K562 (cell line): Measurements from ENCODE around the gene SFR1. TPM values are rescaled to one million over a fixed set of nuclear protein-coding genes. Genes with fewer than 3 reads are reported as not detected.

Experiments used
- ATAC-seq: fragments of 200-7000 bp; cut with Tn5 transposase; 3 replicates; pipeline ENCODE4 v1.9.1; 2020; ENCODE audit warnings: moderate library complexity
- BruUV-seq: library from RNA; stranded (reverse); fragments of 400-500 nt; replicated peaks from 2 replicates; lab custom pipeline; 2021; lab: Mats Ljungman, UMichigan
- CTCF ChIA-PET: fragments of 300-600 bp; formaldehyde crosslinking; extraction: SDS; loops from one replicate; lab custom pipeline; 2021; ENCODE audit warnings: low intra/inter-chr PET ratio; lab: Yijun Ruan, JAX
- POLR2A ChIA-PET: fragments of 300-600, 350-650 bp; sonication (Branson Sonifier 250); formaldehyde crosslinking; extraction: SDS; loops from one replicate; lab custom pipeline; 2021; ENCODE audit warnings: antibody characterized with exemption, inconsistent platforms; lab: Yijun Ruan, JAX
- DNase-seq, 4 experiments: peaks; one replicate each; pipeline versions ENCODE4 v3.0.0 to v3.0.0-alpha.2; 2011 to 2018; ENCODE audit warnings: low spot score in 3 of 4, mixed read lengths in 3 of 4; ENCODE audit errors: extremely low read depth in 1 of 4
- FAIRE-seq: peaks from 2 replicates; lab custom pipeline; 2011; peaks lifted over from hg19 to GRCh38; lab: Jason Lieb, UNC
- H2AFZ ChIP-seq: 2 replicates; pipeline ENCODE4 v1.6.0; 2011; ENCODE audit warnings: low read depth, low read length, control low read depth, inconsistent platforms
- H3K27ac ChIP-seq: fragments of 200-600 bp; 3 replicates; pipeline ENCODE4 v1.8.0; 2011; ENCODE audit warnings: low read depth, mild to moderate bottlenecking, control low read depth, inconsistent platforms, low read length, moderate library complexity, mixed read lengths; ENCODE audit errors: extremely low read depth
- H3K27me3 ChIP-seq, 2 experiments: fragments of 300-600 bp in 1 of 2; 2 replicates in 1 of 2; 3 replicates in 1 of 2; pipeline versions ENCODE4 v1.6.0 to v1.8.0; 2011; ENCODE audit warnings: inconsistent platforms in 2 of 2, low read length in 2 of 2, mild to moderate bottlenecking in 1 of 2, mixed read lengths in 1 of 2, moderate library complexity in 1 of 2; ENCODE audit not compliant: control insufficient read depth in 2 of 2, insufficient read depth in 2 of 2
- H3K36me3 ChIP-seq: fragments of 300-600 bp; 3 replicates; pipeline ENCODE4 v1.8.0; 2011; ENCODE audit warnings: mild to moderate bottlenecking, low read length, inconsistent platforms; ENCODE audit not compliant: control insufficient read depth, insufficient read depth
- H3K4me1 ChIP-seq, 2 experiments: fragments of 200-600 bp in 1 of 2; replicated peaks in 1 of 2; 2 replicates in 1 of 2; 3 replicates in 1 of 2; pipeline versions ENCODE4 v1.5.1 to v1.8.0; 2011; ENCODE audit warnings: inconsistent platforms in 2 of 2, low read length in 2 of 2, mild to moderate bottlenecking in 1 of 2, mixed read lengths in 1 of 2, moderate library complexity in 1 of 2; ENCODE audit not compliant: control insufficient read depth in 2 of 2, insufficient read depth in 2 of 2
- H3K4me2 ChIP-seq: 2 replicates; pipeline ENCODE4 v1.6.1; 2011; ENCODE audit warnings: low read length, control low read depth, inconsistent platforms, mixed read lengths; ENCODE audit not compliant: insufficient read depth
- H3K4me3 ChIP-seq: fragments of 200-600 bp; sonication (generic), shearing (Covaris generic); 2 replicates; pipeline ENCODE4 v1.5.1; 2016; ENCODE audit warnings: control low read depth, inconsistent platforms
- H3K79me2 ChIP-seq: fragments of 200-600 bp; 3 replicates; pipeline ENCODE4 v1.8.0; 2011; ENCODE audit warnings: low read length, inconsistent platforms; ENCODE audit not compliant: control insufficient read depth, insufficient read depth
- H3K9ac ChIP-seq, 2 experiments: 2 replicates each; pipeline versions ENCODE4 v1.6.0 to v1.6.1; 2011; ENCODE audit warnings: low read depth in 2 of 2, low read length in 2 of 2, control low read depth in 1 of 2, inconsistent platforms in 1 of 2, mild to moderate bottlenecking in 1 of 2, mixed read lengths in 1 of 2; ENCODE audit not compliant: insufficient read depth in 1 of 2
- H3K9me1 ChIP-seq: one replicate; pipeline ENCODE4 v1.6.0; 2011; ENCODE audit warnings: inconsistent platforms, mild to moderate bottlenecking, low read length, moderate library complexity; ENCODE audit not compliant: control insufficient read depth, insufficient read depth
- H3K9me3 ChIP-seq: replicated peaks from 2 replicates; pipeline ENCODE4 v1.5.1; 2011; ENCODE audit warnings: low read depth, low read length, inconsistent platforms; ENCODE audit not compliant: control insufficient read depth, insufficient read depth
- H4K20me1 ChIP-seq: replicated peaks from 2 replicates; pipeline ENCODE4 v1.6.1; 2011; ENCODE audit warnings: low read length, inconsistent platforms, mixed read lengths; ENCODE audit not compliant: control insufficient read depth, insufficient read depth
- CSDE1 ChIP-seq, 2 experiments: fragments of 450-650 bp; IDR thresholded peaks; 2 replicates each; pipeline ENCODE4 v1.6.1; 2016; ENCODE audit warnings: mild to moderate bottlenecking in 1 of 2
- ELF4 ChIP-seq: fragments of 450-650 bp; formaldehyde crosslinking; IDR thresholded peaks from 2 replicates; pipeline ENCODE4 v1.4.0; 2022; ENCODE audit warnings: missing genetic modification characterization
- HNRNPL ChIP-seq: fragments of 200-400 bp; formaldehyde crosslinking; IDR thresholded peaks from 2 replicates; pipeline ENCODE4 v1.6.1; 2017; ENCODE audit warnings: low read depth, mild to moderate bottlenecking, low read length
- ID3 ChIP-seq, 2 experiments: fragments of 250-450 bp in 1 of 2; fragments of 450-650 bp in 1 of 2; sonication (Bioruptor Pico) in 1 of 2; IDR thresholded peaks; 2 replicates each; pipeline versions ENCODE4 v1.6.1 to v1.8.0; 2016 to 2021; ENCODE audit warnings: mild to moderate bottlenecking in 2 of 2, moderate library complexity in 2 of 2, missing compliant biosample characterization in 1 of 2, missing genetic modification characterization in 1 of 2
- RBM17 ChIP-seq: fragments of 200-400 bp; formaldehyde crosslinking; IDR thresholded peaks from 2 replicates; pipeline ENCODE4 v1.6.1; 2017; ENCODE audit warnings: low read depth, mild to moderate bottlenecking, low read length, borderline replicate concordance
- SIN3A ChIP-seq, 2 experiments: fragments of 150-350 bp in 1 of 2; IDR thresholded peaks; 2 replicates each; pipeline ENCODE4 v1.6.1; 2011 to 2016; ENCODE audit warnings: borderline replicate concordance in 2 of 2, low read depth in 2 of 2, low read length in 2 of 2, mild to moderate bottlenecking in 2 of 2, moderate library complexity in 2 of 2; ENCODE audit not compliant: control insufficient read depth in 1 of 2
- TAL1 ChIP-seq: fragments of 450-650 bp; IDR thresholded peaks from 2 replicates; pipeline ENCODE4 v1.6.1; 2016; ENCODE audit warnings: mild to moderate bottlenecking
- THRAP3 ChIP-seq: fragments of 450-650 bp; IDR thresholded peaks from 2 replicates; pipeline ENCODE4 v1.6.1; 2016; ENCODE audit warnings: mild to moderate bottlenecking, inconsistent platforms, borderline replicate concordance
- ZNF311 ChIP-seq: fragments of 250-450 bp; sonication (Bioruptor Pico); IDR thresholded peaks from 2 replicates; pipeline ENCODE4 v1.4.0; 2020; ENCODE audit warnings: mild to moderate bottlenecking, moderate library complexity
- ZNF592 ChIP-seq: fragments of 450-650 bp; IDR thresholded peaks from 2 replicates; pipeline ENCODE4 v1.6.1; 2017; ENCODE audit warnings: antibody characterized with exemption, mild to moderate bottlenecking
- WGBS: fragments of 100-300 bp; shearing (Covaris generic); methylation state at CpG from one replicate; pipeline ENCODE4 v1.1.6; 2016; ENCODE audit warnings: low coverage, mixed read lengths; ENCODE audit not compliant: insufficient coverage; ENCODE audit errors: missing lambda C conversion rate; 5-methylcytosine and 5-hydroxymethylcytosine counted together
- in situ Hi-C: fragments of 300-500 bp; cut with MboI; formaldehyde crosslinking; loops from 4 replicates; pipeline ENCODE4 v1.15.0; 2018; ENCODE audit warnings: inconsistent platforms, mixed read lengths
- intact Hi-C: fragments of 100-400 bp; cut with micrococcal nuclease; formaldehyde crosslinking; loops from 2 replicates; pipeline ENCODE4 v1.14.2; 2022
- polyA plus RNA-seq, 8 experiments: library from polyadenylated mRNA; depleted of rRNA in 4 of 8; stranded (reverse) in 5 of 8; unstranded in 3 of 8; fragments of >200 nt; fragmentation: Nextera tagmentation in 2 of 8; fragmentation: Illumina TruSeq in 1 of 8; extraction: Ambion mirVana in 2 of 8; extraction: Trizol in 1 of 8; gene quantifications; 2 replicates each; pipeline versions ENCODE4 v1.2.1 to v1.2.3, GENCODE V29; 2011 to 2014; ENCODE audit warnings: inconsistent platforms in 1 of 8, missing spikeins in 1 of 8
- total RNA-seq, 7 experiments: library from RNA; depleted of rRNA in 6 of 7; stranded (reverse); fragments of >200 nt in 6 of 7; fragmentation: Illumina TruSeq in 2 of 7; extraction: Trizol in 2 of 7; gene quantifications; 2 replicates each; pipeline versions ENCODE4 v1.2.1 to v1.2.3, GENCODE V29; 2011 to 2021; ENCODE audit warnings: low replicate concordance in 1 of 7

Gene SFR1
- total and polyA plus RNA-seq, 9 of the 15 experiments (the other 6 are each of a cell fraction or from before 2014, with no cell fraction given): 4.3 to 18.7 (median 9.1) TPM

DNA sequence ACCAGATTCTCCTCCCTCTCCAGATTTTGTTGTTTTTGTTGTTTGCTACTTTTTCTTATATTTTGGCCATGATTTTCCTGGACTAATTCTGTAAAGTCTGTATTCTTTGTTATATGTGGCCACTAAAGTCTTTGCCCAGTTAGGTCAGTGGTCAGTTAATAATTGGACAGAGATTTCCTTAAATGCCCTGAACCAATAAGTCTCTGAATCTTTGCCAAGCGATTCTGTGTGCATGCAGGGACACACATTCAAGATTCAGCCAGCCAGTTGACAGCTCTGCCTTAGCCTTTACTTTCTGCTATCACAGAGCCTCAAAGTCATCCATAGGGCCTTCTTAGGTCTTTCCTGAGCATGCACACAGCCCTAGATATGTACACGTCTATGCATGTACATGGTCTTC lies 25.3 kb upstream of the SFR1 start:
- Histone ChIP-seq H3K36me3 (no peaks in the 10 kb centered on the region), H3K9me1 (no peaks in the 10 kb centered on the region), H3K9me3 (no peaks in the 10 kb centered on the region; the same call in none of the 2 replicates), H3K27ac (no peak overlapping the region), H4K20me1 (no peaks in the 10 kb centered on the region), H3K27me3 (no peaks in the 10 kb centered on the region), H3K79me2 (no peaks in the 10 kb centered on the region), H3K4me2 (no peak overlapping the region), H3K4me1 (no peaks in the 10 kb centered on the region), H2AFZ (no peak overlapping the region), H3K4me3 (no peak overlapping the region), H3K9ac (no peak overlapping the region)
- no TSS peak for BruUV-seq
- DNase-seq (no peak), FAIRE-seq (no peak), ATAC-seq (no peak)
- POLR2A ChIA-PET: no interaction called here
- CTCF ChIA-PET: no interaction called here
- intact Hi-C loops: no loop called here
- WGBS: 0% methylated on average over 2 of the region's 2 CpGs
- in situ Hi-C loops: no loop called here
- no peak for TF ChIP-seq ZNF592
- TF ChIP-seq ZNF311: no peak
- TF ChIP-seq RBM17: no peak
- TF ChIP-seq HNRNPL: no peak
- TF ChIP-seq TAL1: no peak
- TF ChIP-seq THRAP3: no peak
- TF ChIP-seq ID3 (CRISPR knock-in tag; IDR thresholded peaks at IDR 0.05): no peak
- TF ChIP-seq ID3 (tag; IDR thresholded peaks at IDR 0.05): no peak
- TF ChIP-seq SIN3A (IDR thresholded peaks at IDR 0.05; ENCODE audit: borderline replicate concordance in 2 of 2, control insufficient read depth in 1 of 2, low read depth in 2 of 2, low read length in 2 of 2): no peak
- no peak for TF ChIP-seq CSDE1 (IDR thresholded peaks at IDR 0.05)
- TF ChIP-seq ELF4: no peak
